ENCODE data around the gene DNAJC15.

The DNAJC15 gene

GRCh38 chr13:43132257-43132656 is 108.9 kb downstream of the DNAJC15 start:
- Histone ChIP-seq H3K4me2 (ENCODE audit: low read length) (no peak overlapping the region), H3K4me1 (ENCODE audit: control insufficient read depth, insufficient read depth, low read length) (no peaks in the 10 kb centered on the region), H3K36me3 (ENCODE audit: insufficient read depth, low read length) (no peaks in the 10 kb centered on the region), H3K9me3 (replicated peaks; ENCODE audit: low read length) (no peaks in the 10 kb centered on the region), H3K27me3 (ENCODE audit: control insufficient read depth, insufficient read depth, low read length) (no peaks in the 10 kb centered on the region), H3K9ac (ENCODE audit: low read depth, low read length) (no peak overlapping the region), H3K4me3 (ENCODE audit: low read length) (no peak overlapping the region)

GRCh38 chr13:43132911-43133310 is 109.5 kb downstream of the DNAJC15 start:
- Histone ChIP-seq H3K36me3 (ENCODE audit: insufficient read depth, low read length) (no peaks in the 10 kb centered on the region), H3K27me3 (ENCODE audit: control insufficient read depth, insufficient read depth, low read length) (no peaks in the 10 kb centered on the region)

GRCh38 chr13:43133792-43134191 is 110.4 kb downstream of the DNAJC15 start:
- Histone ChIP-seq H3K4me2 (ENCODE audit: low read length) (no peak overlapping the region), H3K27me3 (ENCODE audit: control insufficient read depth, insufficient read depth, low read length) (no peaks in the 10 kb centered on the region), H3K9me3 (replicated peaks; ENCODE audit: low read length) (no peaks in the 10 kb centered on the region), H3K4me3 (ENCODE audit: low read length) (no peak overlapping the region), H3K9ac (ENCODE audit: low read depth, low read length) (no peak overlapping the region), H3K4me1 (ENCODE audit: control insufficient read depth, insufficient read depth, low read length) (no peaks in the 10 kb centered on the region), H3K36me3 (ENCODE audit: insufficient read depth, low read length) (no peaks in the 10 kb centered on the region)

More at GRCh38 chr13:43132911-43133310, 109.5 kb downstream of the DNAJC15 start:
- Histone ChIP-seq H3K4me3 (ENCODE audit: low read length) (no peak overlapping the region), H3K9me3 (replicated peaks; ENCODE audit: low read length) (no peaks in the 10 kb centered on the region), H3K4me1 (ENCODE audit: control insufficient read depth, insufficient read depth, low read length) (no peaks in the 10 kb centered on the region), H3K4me2 (ENCODE audit: low read length) (no peak overlapping the region), H3K9ac (ENCODE audit: low read depth, low read length) (no peak overlapping the region)

- Histone ChIP-seq H3K36me3 (ENCODE audit: insufficient read depth, low read length) (no peaks in the 10 kb centered on the region), H3K27me3 (ENCODE audit: control insufficient read depth, insufficient read depth, low read length) (no peaks in the 10 kb centered on the region), H3K4me1 (ENCODE audit: control insufficient read depth, insufficient read depth, low read length) (no peaks in the 10 kb centered on the region), H3K9me3 (replicated peaks; ENCODE audit: low read length) (no peaks in the 10 kb centered on the region), H3K4me2 (ENCODE audit: low read length) (no peak overlapping the region), H3K9ac (ENCODE audit: low read depth, low read length) (no peak overlapping the region), H3K4me3 (ENCODE audit: low read length) (no peak overlapping the region)
These were observed 111.5 kb downstream of the DNAJC15 start for GRCh38 chr13:43134868-43135267.

- no peak overlapping the region for H3K9ac ChIP-seq (ENCODE audit: low read depth, low read length)
- H3K4me3 ChIP-seq (ENCODE audit: low read length), result no peak overlapping the region
- H3K4me1 ChIP-seq (ENCODE audit: control insufficient read depth, insufficient read depth, low read length), result no peaks in the 10 kb centered on the region
- no peak overlapping the region for H3K4me2 ChIP-seq (ENCODE audit: low read length)
- H3K9me3 ChIP-seq (replicated peaks; ENCODE audit: low read length), result no peaks in the 10 kb centered on the region
- no peaks in the 10 kb centered on the region for H3K27me3 ChIP-seq (ENCODE audit: control insufficient read depth, insufficient read depth, low read length)
- no peaks in the 10 kb centered on the region for H3K36me3 ChIP-seq (ENCODE audit: insufficient read depth, low read length)
These were observed 112.1 kb downstream of the DNAJC15 start for GRCh38 chr13:43135516-43135915.

GRCh38 chr13:43136920-43137575 is 113.7 kb downstream of the DNAJC15 start:
- Histone ChIP-seq H3K4me3 (ENCODE audit: low read length) (no peak overlapping the region), H3K4me1 (ENCODE audit: control insufficient read depth, insufficient read depth, low read length) (no peaks in the 10 kb centered on the region), H3K4me2 (ENCODE audit: low read length) (no peak overlapping the region), H3K36me3 (ENCODE audit: insufficient read depth, low read length) (no peaks in the 10 kb centered on the region), H3K9ac (ENCODE audit: low read depth, low read length) (no peak overlapping the region), H3K9me3 (replicated peaks; ENCODE audit: low read length) (no peaks in the 10 kb centered on the region), H3K27me3 (ENCODE audit: control insufficient read depth, insufficient read depth, low read length) (no peaks in the 10 kb centered on the region)

GRCh38 chr13:43139211-43139610 is 115.8 kb downstream of the DNAJC15 start:
- H3K9ac ChIP-seq (ENCODE audit: low read depth, low read length), result no peak overlapping the region
- H3K4me3 ChIP-seq (ENCODE audit: low read length), result no peak overlapping the region
- H3K27me3 ChIP-seq (ENCODE audit: control insufficient read depth, insufficient read depth, low read length), result no peaks in the 10 kb centered on the region
- H3K4me1 ChIP-seq (ENCODE audit: control insufficient read depth, insufficient read depth, low read length), result no peaks in the 10 kb centered on the region
- H3K36me3 ChIP-seq (ENCODE audit: insufficient read depth, low read length), result no peaks in the 10 kb centered on the region
- H3K4me2 ChIP-seq (ENCODE audit: low read length), result no peak overlapping the region
- no peaks in the 10 kb centered on the region for H3K9me3 ChIP-seq (replicated peaks; ENCODE audit: low read length)

GRCh38 chr13:43139921-43140320 is 116.5 kb downstream of the DNAJC15 start:
- Histone ChIP-seq H3K27me3 (ENCODE audit: control insufficient read depth, insufficient read depth, low read length) (peaks cover 3% of the 10 kb centered on the region), H3K9me3 (replicated peaks; ENCODE audit: low read length) (no peaks in the 10 kb centered on the region), H3K9ac (ENCODE audit: low read depth, low read length) (no peak overlapping the region), H3K36me3 (ENCODE audit: insufficient read depth, low read length) (no peaks in the 10 kb centered on the region), H3K4me1 (ENCODE audit: control insufficient read depth, insufficient read depth, low read length) (no peaks in the 10 kb centered on the region), H3K4me2 (ENCODE audit: low read length) (no peak overlapping the region), H3K4me3 (ENCODE audit: low read length) (no peak overlapping the region)

- Histone ChIP-seq H3K4me1 (ENCODE audit: control insufficient read depth, insufficient read depth, low read length) (no peaks in the 10 kb centered on the region), H3K27me3 (ENCODE audit: control insufficient read depth, insufficient read depth, low read length) (peaks cover 14% of the 10 kb centered on the region), H3K36me3 (ENCODE audit: insufficient read depth, low read length) (no peaks in the 10 kb centered on the region), H3K9ac (ENCODE audit: low read depth, low read length) (no peak overlapping the region), H3K4me2 (ENCODE audit: low read length) (no peak overlapping the region), H3K4me3 (ENCODE audit: low read length) (no peak overlapping the region), H3K9me3 (replicated peaks; ENCODE audit: low read length) (no peaks in the 10 kb centered on the region)
These were observed 117.6 kb downstream of the DNAJC15 start for GRCh38 chr13:43140985-43141384.

GRCh38 chr13:43141685-43142084 is 118.3 kb downstream of the DNAJC15 start:
- Histone ChIP-seq H3K4me3 (ENCODE audit: low read length) (no peak overlapping the region), H3K9ac (ENCODE audit: low read depth, low read length) (no peak overlapping the region), H3K36me3 (ENCODE audit: insufficient read depth, low read length) (no peaks in the 10 kb centered on the region), H3K4me2 (ENCODE audit: low read length) (no peak overlapping the region), H3K9me3 (replicated peaks; ENCODE audit: low read length) (no peaks in the 10 kb centered on the region), H3K27me3 (ENCODE audit: control insufficient read depth, insufficient read depth, low read length) (peaks cover 19% of the 10 kb centered on the region), H3K4me1 (ENCODE audit: control insufficient read depth, insufficient read depth, low read length) (no peaks in the 10 kb centered on the region)

GRCh38 chr13:43143591-43143990 is 120.2 kb downstream of the DNAJC15 start:
- no peaks in the 10 kb centered on the region for H3K4me1 ChIP-seq (ENCODE audit: control insufficient read depth, insufficient read depth, low read length)
- H3K27me3 ChIP-seq (ENCODE audit: control insufficient read depth, insufficient read depth, low read length), result peaks cover 22% of the 10 kb centered on the region
- H3K4me3 ChIP-seq (ENCODE audit: low read length), result no peak overlapping the region
- no peak overlapping the region for H3K4me2 ChIP-seq (ENCODE audit: low read length)
- H3K36me3 ChIP-seq (ENCODE audit: insufficient read depth, low read length), result no peaks in the 10 kb centered on the region
- H3K9ac ChIP-seq (ENCODE audit: low read depth, low read length), result no peak overlapping the region
- H3K9me3 ChIP-seq (replicated peaks; ENCODE audit: low read length), result no peaks in the 10 kb centered on the region

GRCh38 chr13:43145534-43146196 is 122.3 kb downstream of the DNAJC15 start:
- no peaks in the 10 kb centered on the region for H3K36me3 ChIP-seq (ENCODE audit: insufficient read depth, low read length)
- H3K4me3 ChIP-seq (ENCODE audit: low read length), result no peak overlapping the region
- no peaks in the 10 kb centered on the region for H3K9me3 ChIP-seq (replicated peaks; ENCODE audit: low read length)
- H3K4me1 ChIP-seq (ENCODE audit: control insufficient read depth, insufficient read depth, low read length), result no peaks in the 10 kb centered on the region
- no peak overlapping the region for H3K4me2 ChIP-seq (ENCODE audit: low read length)
- H3K27me3 ChIP-seq (ENCODE audit: control insufficient read depth, insufficient read depth, low read length), result peaks cover 22% of the 10 kb centered on the region
- no peak overlapping the region for H3K9ac ChIP-seq (ENCODE audit: low read depth, low read length)

Measured in skeletal muscle satellite cell (primary cell).